Measurements from ENCODE around the gene MOB3A. TPM values are rescaled to one million over a fixed set of nuclear protein-coding genes. Genes with fewer than 3 reads are reported as not detected.

The MOB3A gene
- total RNA-seq, 1 donor from 2014 or later, result 6.0 TPM

DNA sequence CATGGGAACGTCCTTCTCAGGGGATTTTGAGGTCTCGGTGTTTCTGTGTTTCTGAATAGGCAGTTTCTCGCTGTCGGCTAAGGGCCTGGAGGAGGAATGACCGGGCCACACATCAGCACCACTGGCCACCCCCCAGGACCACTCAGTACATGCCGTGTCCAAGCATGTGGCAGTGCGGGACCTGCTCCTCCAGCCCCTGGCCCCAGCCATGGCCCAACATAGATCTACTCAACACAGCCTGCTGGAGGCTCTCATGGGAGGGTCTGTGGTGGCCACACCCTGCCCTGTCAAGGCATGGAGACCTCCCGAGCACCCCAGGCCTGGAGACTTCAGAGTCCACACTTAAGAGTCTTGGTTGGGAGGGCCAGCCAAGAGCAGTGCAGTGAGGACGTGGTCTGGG is 18.1 kb upstream of the MOB3A start:
- H3K4me3 ChIP-seq, result no peak overlapping the region
- peaks cover 3% of the 10 kb centered on the region for H3K27me3 Mint-ChIP-seq (ENCODE audit: insufficient read depth, low read depth)
- H3K4me1 Mint-ChIP-seq, result no peaks in the 10 kb centered on the region
- H4K20me1 ChIP-seq (ENCODE audit: low read depth), result peaks cover 4% of the 10 kb centered on the region
- H3K36me3 ChIP-seq, result no peaks in the 10 kb centered on the region
- no peaks in the 10 kb centered on the region for H3F3A ChIP-seq (ENCODE audit: low read depth)
- H3K79me2 ChIP-seq (ENCODE audit: low read depth), result no peaks in the 10 kb centered on the region
- H3K9ac ChIP-seq, result no peak overlapping the region
- no peaks in the 10 kb centered on the region for H3K4me1 ChIP-seq
- H3K4me2 ChIP-seq, result no peak overlapping the region
- no peak overlapping the region for H3K27ac ChIP-seq
- H3K9me3 ChIP-seq (ENCODE audit: low read depth), result no peaks in the 10 kb centered on the region
- no peak overlapping the region for H2AFZ ChIP-seq (replicated peaks)
- H3K9me3 Mint-ChIP-seq, result no peaks in the 10 kb centered on the region
- no peak overlapping the region for H3K4me3 Mint-ChIP-seq
- TF ChIP-seq EZH2 (IDR thresholded peaks at IDR 0.05) (no peak), EZH2phosphoT487 (IDR thresholded peaks at IDR 0.05) (no peak)
- TF ChIP-seq, protein P1, sequence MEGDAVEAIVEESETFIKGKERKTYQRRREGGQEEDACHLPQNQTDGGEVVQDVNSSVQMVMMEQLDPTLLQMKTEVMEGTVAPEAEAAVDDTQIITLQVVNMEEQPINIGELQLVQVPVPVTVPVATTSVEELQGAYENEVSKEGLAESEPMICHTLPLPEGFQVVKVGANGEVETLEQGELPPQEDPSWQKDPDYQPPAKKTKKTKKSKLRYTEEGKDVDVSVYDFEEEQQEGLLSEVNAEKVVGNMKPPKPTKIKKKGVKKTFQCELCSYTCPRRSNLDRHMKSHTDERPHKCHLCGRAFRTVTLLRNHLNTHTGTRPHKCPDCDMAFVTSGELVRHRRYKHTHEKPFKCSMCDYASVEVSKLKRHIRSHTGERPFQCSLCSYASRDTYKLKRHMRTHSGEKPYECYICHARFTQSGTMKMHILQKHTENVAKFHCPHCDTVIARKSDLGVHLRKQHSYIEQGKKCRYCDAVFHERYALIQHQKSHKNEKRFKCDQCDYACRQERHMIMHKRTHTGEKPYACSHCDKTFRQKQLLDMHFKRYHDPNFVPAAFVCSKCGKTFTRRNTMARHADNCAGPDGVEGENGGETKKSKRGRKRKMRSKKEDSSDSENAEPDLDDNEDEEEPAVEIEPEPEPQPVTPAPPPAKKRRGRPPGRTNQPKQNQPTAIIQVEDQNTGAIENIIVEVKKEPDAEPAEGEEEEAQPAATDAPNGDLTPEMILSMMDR (IDR thresholded peaks at IDR 0.05), result no peak
- DNase-seq (ENCODE audit: low spot score), result no peak
- H3K36me3 Mint-ChIP-seq, result peaks cover 18% of the 10 kb centered on the region
- no peaks in the 10 kb centered on the region for H3K27me3 ChIP-seq
- no peak overlapping the region for H3K27ac Mint-ChIP-seq

DNA sequence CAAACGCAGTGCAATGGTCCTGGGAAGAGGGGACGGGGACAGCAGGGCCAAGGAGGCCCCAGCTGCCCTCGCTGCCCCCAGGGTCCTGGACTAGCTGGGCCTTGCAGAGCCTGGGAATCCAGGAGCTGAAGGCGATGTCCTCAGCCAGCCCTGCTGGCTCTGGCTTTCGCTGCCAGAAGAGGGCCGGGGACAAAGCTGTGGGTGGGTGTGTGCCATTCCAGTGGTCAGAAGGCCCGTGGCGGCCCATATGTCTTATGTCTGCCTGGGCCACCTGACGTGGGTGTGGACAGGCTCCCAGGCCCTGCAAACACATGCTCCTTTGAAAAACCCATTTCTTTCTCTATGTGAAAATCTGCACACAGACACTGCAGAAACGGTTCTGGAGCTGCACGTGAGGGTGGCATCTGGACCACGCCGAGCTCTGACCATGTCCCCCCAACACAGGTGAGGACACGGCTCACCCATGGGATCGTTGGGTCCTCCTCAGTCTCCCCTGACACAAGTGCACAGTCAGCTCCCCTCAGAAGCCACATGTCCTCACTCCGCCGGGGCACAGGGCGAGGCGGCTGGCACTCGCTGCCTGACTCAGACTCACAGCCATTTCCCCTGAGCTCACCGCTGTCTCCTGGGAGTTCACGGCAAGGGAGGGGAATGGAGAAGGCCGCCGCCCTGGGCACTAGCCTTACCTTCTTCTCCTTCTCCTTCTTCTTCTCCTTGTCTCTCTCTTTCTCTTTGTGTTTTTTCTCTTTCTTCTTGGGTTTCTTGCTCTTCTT is 17.5 kb upstream of the MOB3A start:
- peaks cover 4% of the 10 kb centered on the region for H4K20me1 ChIP-seq (ENCODE audit: low read depth)
- no peaks in the 10 kb centered on the region for H3K27me3 ChIP-seq
- H3K9me3 ChIP-seq (ENCODE audit: low read depth), result no peaks in the 10 kb centered on the region
- H3F3A ChIP-seq (ENCODE audit: low read depth), result no peaks in the 10 kb centered on the region
- no peak overlapping the region for H3K4me3 Mint-ChIP-seq
- H3K9ac ChIP-seq, result no peak overlapping the region
- H3K79me2 ChIP-seq (ENCODE audit: low read depth), result no peaks in the 10 kb centered on the region
- H3K27me3 Mint-ChIP-seq (ENCODE audit: insufficient read depth, low read depth), result peaks cover 3% of the 10 kb centered on the region
- H3K27ac Mint-ChIP-seq, result no peak overlapping the region
- DNase-seq (ENCODE audit: low spot score), result no peak
- peaks cover 19% of the 10 kb centered on the region for H3K36me3 Mint-ChIP-seq
- no peak overlapping the region for H3K27ac ChIP-seq
- no peak overlapping the region for H3K4me3 ChIP-seq
- H2AFZ ChIP-seq (replicated peaks), result no peak overlapping the region
- H3K9me3 Mint-ChIP-seq, result no peaks in the 10 kb centered on the region
- no peak overlapping the region for H3K4me2 ChIP-seq
- H3K4me1 ChIP-seq, result no peaks in the 10 kb centered on the region
- TF ChIP-seq, protein P1 (IDR thresholded peaks at IDR 0.05), result no peak
- no peak for TF ChIP-seq EZH2phosphoT487 (IDR thresholded peaks at IDR 0.05)
- TF ChIP-seq EZH2 (IDR thresholded peaks at IDR 0.05), result no peak
- H3K36me3 ChIP-seq, result no peaks in the 10 kb centered on the region
- no peaks in the 10 kb centered on the region for H3K4me1 Mint-ChIP-seq

DNA sequence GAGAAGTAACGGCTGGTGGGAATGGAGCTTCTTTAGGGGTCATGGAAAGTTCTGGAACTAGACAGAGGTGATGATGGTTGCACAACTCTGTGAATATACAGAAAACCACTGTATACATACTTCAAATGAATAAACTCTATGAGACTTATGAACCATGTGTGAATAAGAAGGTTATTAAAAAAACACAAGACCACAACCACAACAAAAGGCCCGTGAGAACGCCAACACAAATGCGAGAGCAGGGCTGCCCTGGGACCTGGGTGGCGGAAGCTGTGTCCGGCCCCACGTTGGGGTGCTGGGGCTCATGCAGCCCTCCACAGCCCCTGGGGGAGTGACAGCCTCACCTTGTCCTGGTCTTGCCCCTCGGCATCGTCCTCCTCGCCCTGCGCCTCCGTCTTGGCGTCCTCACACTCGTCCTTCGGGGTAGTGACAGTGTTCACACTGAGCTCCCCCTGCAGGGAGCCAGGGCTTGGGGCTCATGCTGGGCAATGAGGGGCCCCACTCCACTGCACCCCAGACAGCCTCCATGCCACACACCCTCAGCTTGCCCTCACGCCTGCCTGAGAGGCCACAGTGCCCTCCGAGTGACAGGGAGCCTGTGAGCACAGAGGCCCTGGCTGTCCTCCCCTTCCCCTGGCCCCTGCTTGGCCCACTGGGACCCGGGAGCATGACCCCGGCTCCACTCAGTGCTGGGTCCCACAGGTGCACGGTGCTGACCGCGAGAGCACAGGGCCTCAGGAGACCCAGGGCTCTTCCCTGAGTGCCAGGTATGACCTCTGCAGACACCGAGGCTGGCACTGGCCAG is 16.6 kb upstream of the MOB3A start:
- Mint-ChIP-seq H3K27me3 (ENCODE audit: insufficient read depth, low read depth) (no peaks in the 10 kb centered on the region), H3K4me3 (no peak overlapping the region), H3K9me3 (no peaks in the 10 kb centered on the region), H3K36me3 (peaks cover 19% of the 10 kb centered on the region), H3K27ac (no peak overlapping the region), H3K4me1 (no peaks in the 10 kb centered on the region)
- no peak for DNase-seq (ENCODE audit: low spot score)
- Histone ChIP-seq H2AFZ (replicated peaks) (no peak overlapping the region), H3K4me3 (no peak overlapping the region), H3K79me2 (ENCODE audit: low read depth) (no peaks in the 10 kb centered on the region), H3K27me3 (no peaks in the 10 kb centered on the region), H3K36me3 (no peaks in the 10 kb centered on the region), H3K27ac (no peak overlapping the region), H4K20me1 (ENCODE audit: low read depth) (peaks cover 4% of the 10 kb centered on the region), H3K4me1 (no peaks in the 10 kb centered on the region), H3F3A (ENCODE audit: low read depth) (no peaks in the 10 kb centered on the region), H3K9me3 (ENCODE audit: low read depth) (no peaks in the 10 kb centered on the region), H3K9ac (no peak overlapping the region), H3K4me2 (no peak overlapping the region)
- TF ChIP-seq EZH2 (IDR thresholded peaks at IDR 0.05), result no peak
- TF ChIP-seq, protein P1 (IDR thresholded peaks at IDR 0.05), result no peak
- no peak for TF ChIP-seq EZH2phosphoT487 (IDR thresholded peaks at IDR 0.05)

Data from neural progenitor cell (in vitro differentiated cells).